ENCODE measurements around the gene DIRAS3.

The DIRAS3 gene

DNA sequence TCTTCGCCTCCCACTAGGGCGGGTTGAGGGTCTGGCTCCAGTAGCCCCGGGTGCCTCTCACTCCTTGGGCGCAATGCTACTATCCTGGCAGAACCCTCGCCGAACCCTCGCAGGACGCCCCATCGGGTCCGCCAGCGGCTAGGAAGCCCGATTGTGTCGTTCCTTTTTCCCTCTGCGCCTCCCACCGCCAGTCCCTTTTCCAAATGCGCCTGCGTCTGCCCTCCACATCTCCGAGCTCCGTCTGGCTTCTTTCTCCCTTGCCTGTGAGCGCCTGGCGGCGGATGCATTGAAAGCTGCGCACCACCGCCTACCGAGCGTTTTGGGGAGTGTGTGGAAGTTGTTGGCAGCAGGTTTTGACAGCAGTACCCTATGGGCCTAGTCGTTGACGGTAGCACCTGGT lies 1.0 kb upstream of the DIRAS3 start:
- no peaks in the 10 kb centered on the region for H3K27me3 ChIP-seq (ENCODE audit: insufficient read depth, low read length)
- no peak overlapping the region for H3K4me3 ChIP-seq (ENCODE audit: low read length)
- H3K4me1 ChIP-seq (ENCODE audit: insufficient read depth, low read length): peaks cover 8% of the 10 kb centered on the region
- no peaks in the 10 kb centered on the region; the same call in 1 of the 2 replicates for H3K9me3 ChIP-seq (ENCODE audit: insufficient read depth, low read depth, low read length)
- no peak overlapping the region for H3K9ac ChIP-seq (ENCODE audit: low read depth, low read length)
- no peak overlapping the region for H3K27ac ChIP-seq (ENCODE audit: low read length)
- no peaks in the 10 kb centered on the region for H3K36me3 ChIP-seq (ENCODE audit: insufficient read depth, low read depth, low read length)

GRCh38 chr1:68047659-68048026 lies 2.8 kb downstream of the DIRAS3 start:
- Histone ChIP-seq H3K27ac (ENCODE audit: low read length) (no peak overlapping the region), H3K9me3 (ENCODE audit: insufficient read depth, low read depth, low read length) (no peaks in the 10 kb centered on the region; the same call in 1 of the 2 replicates), H3K4me3 (ENCODE audit: low read length) (no peak overlapping the region), H3K9ac (ENCODE audit: low read depth, low read length) (no peak overlapping the region), H3K36me3 (ENCODE audit: insufficient read depth, low read depth, low read length) (no peaks in the 10 kb centered on the region), H3K27me3 (ENCODE audit: insufficient read depth, low read length) (no peaks in the 10 kb centered on the region), H3K4me1 (ENCODE audit: insufficient read depth, low read length) (no peaks in the 10 kb centered on the region)

- Histone ChIP-seq H3K36me3 (ENCODE audit: insufficient read depth, low read depth, low read length) (no peaks in the 10 kb centered on the region), H3K4me1 (ENCODE audit: insufficient read depth, low read length) (no peaks in the 10 kb centered on the region), H3K27me3 (ENCODE audit: insufficient read depth, low read length) (no peaks in the 10 kb centered on the region), H3K4me3 (ENCODE audit: low read length) (no peak overlapping the region), H3K9me3 (ENCODE audit: insufficient read depth, low read depth, low read length) (no peaks in the 10 kb centered on the region; the same call in 1 of the 2 replicates), H3K9ac (ENCODE audit: low read depth, low read length) (no peak overlapping the region), H3K27ac (ENCODE audit: low read length) (no peak overlapping the region)
Measured at GRCh38 chr1:68046885-68047658, 3.4 kb downstream of the DIRAS3 start.

- Histone ChIP-seq H3K4me3 (ENCODE audit: low read length) (no peak overlapping the region), H3K9ac (ENCODE audit: low read depth, low read length) (no peak overlapping the region)
Measured at GRCh38 chr1:68046423-68046822, 4.0 kb downstream of the DIRAS3 start.

DNA sequence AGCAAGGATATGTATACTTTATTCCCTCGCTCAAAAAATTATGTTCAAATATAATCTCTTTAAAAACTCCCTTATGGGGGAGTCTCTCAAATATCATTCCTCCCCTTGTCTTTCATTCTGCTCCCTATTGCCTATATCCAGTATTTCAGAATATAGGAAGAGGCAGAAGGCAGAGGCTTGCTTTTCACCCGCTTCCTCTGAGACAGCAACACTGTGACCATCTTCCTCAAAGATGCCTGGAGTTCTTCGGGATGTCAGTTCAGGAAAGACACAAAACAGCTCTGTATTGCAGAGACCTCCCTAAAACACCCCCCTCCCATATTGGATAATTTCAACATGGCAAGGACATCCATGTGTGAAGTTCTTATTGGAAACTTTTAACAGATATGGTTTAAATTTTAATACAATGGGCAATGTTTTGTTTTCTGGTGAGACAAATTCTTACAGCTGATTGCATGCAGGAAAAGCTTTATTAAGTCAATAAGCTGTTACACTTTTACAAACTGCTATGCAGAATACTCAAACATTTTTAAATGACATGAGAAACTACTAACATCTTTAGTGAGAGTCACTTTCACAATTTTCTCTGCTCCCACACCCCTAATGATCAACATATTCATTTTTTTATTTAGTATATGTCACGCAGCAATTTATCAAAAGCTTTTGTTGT lies 4.8 kb downstream of the DIRAS3 start:
- Histone ChIP-seq H3K4me1 (ENCODE audit: insufficient read depth, low read length) (no peaks in the 10 kb centered on the region), H3K9ac (ENCODE audit: low read depth, low read length) (no peak overlapping the region), H3K27ac (ENCODE audit: low read length) (no peak overlapping the region), H3K27me3 (ENCODE audit: insufficient read depth, low read length) (no peaks in the 10 kb centered on the region), H3K9me3 (ENCODE audit: insufficient read depth, low read depth, low read length) (no peaks in the 10 kb centered on the region), H3K36me3 (ENCODE audit: insufficient read depth, low read depth, low read length) (no peaks in the 10 kb centered on the region), H3K4me3 (ENCODE audit: low read length) (no peak overlapping the region)

More at GRCh38 chr1:68046423-68046822, 4.0 kb downstream of the DIRAS3 start:
- H3K36me3 ChIP-seq (ENCODE audit: insufficient read depth, low read depth, low read length): no peaks in the 10 kb centered on the region
- H3K9me3 ChIP-seq (ENCODE audit: insufficient read depth, low read depth, low read length): no peaks in the 10 kb centered on the region
- H3K4me1 ChIP-seq (ENCODE audit: insufficient read depth, low read length): no peaks in the 10 kb centered on the region
- H3K27ac ChIP-seq (ENCODE audit: low read length): no peak overlapping the region
- no peaks in the 10 kb centered on the region for H3K27me3 ChIP-seq (ENCODE audit: insufficient read depth, low read length)

GRCh38 chr1:68043443-68044090 lies 6.9 kb downstream of the DIRAS3 start:
- H3K27ac ChIP-seq (ENCODE audit: low read length): no peak overlapping the region
- no peak overlapping the region for H3K4me3 ChIP-seq (ENCODE audit: low read length)
- H3K9ac ChIP-seq (ENCODE audit: low read depth, low read length): no peak overlapping the region
- no peaks in the 10 kb centered on the region for H3K9me3 ChIP-seq (ENCODE audit: insufficient read depth, low read depth, low read length)
- H3K27me3 ChIP-seq (ENCODE audit: insufficient read depth, low read length): no peaks in the 10 kb centered on the region
- no peaks in the 10 kb centered on the region for H3K4me1 ChIP-seq (ENCODE audit: insufficient read depth, low read length)
- H3K36me3 ChIP-seq (ENCODE audit: insufficient read depth, low read depth, low read length): no peaks in the 10 kb centered on the region

GRCh38 chr1:68036946-68037345 lies 13.5 kb downstream of the DIRAS3 start:
- H3K4me3 ChIP-seq (ENCODE audit: low read length): no peak overlapping the region
- H3K9me3 ChIP-seq (ENCODE audit: insufficient read depth, low read depth, low read length): no peaks in the 10 kb centered on the region
- H3K9ac ChIP-seq (ENCODE audit: low read depth, low read length): no peak overlapping the region
- H3K36me3 ChIP-seq (ENCODE audit: insufficient read depth, low read depth, low read length): no peaks in the 10 kb centered on the region
- H3K4me1 ChIP-seq (ENCODE audit: insufficient read depth, low read length): no peaks in the 10 kb centered on the region
- no peaks in the 10 kb centered on the region for H3K27me3 ChIP-seq (ENCODE audit: insufficient read depth, low read length)
- H3K27ac ChIP-seq (ENCODE audit: low read length): no peak overlapping the region

DNA sequence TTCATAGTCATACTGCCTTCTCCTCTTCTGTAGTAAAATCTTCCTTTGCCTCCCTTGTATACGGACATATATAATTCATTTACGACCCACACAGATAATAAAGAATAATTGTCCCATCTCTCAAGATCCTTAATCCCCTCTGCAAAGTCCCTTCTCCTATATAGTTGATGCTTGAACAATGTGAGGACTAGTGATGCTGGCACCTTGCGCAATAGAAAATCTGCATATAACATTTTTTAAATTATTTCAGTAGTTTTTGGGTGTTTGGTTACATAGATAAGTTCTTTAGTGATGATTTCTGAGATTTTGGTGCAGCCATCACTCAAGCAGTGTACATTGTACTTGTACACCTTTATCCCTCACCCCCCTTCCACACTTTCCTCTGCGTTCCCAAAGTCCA lies 21.0 kb downstream of the DIRAS3 start:
- Histone ChIP-seq H3K4me1 (ENCODE audit: insufficient read depth, low read length) (no peaks in the 10 kb centered on the region; the same call in 1 of the 2 replicates), H3K9ac (ENCODE audit: low read depth, low read length) (no peak overlapping the region), H3K9me3 (ENCODE audit: insufficient read depth, low read depth, low read length) (no peaks in the 10 kb centered on the region), H3K27ac (ENCODE audit: low read length) (no peak overlapping the region), H3K27me3 (ENCODE audit: insufficient read depth, low read length) (no peaks in the 10 kb centered on the region), H3K36me3 (ENCODE audit: insufficient read depth, low read depth, low read length) (no peaks in the 10 kb centered on the region), H3K4me3 (ENCODE audit: low read length) (no peak overlapping the region)

DNA sequence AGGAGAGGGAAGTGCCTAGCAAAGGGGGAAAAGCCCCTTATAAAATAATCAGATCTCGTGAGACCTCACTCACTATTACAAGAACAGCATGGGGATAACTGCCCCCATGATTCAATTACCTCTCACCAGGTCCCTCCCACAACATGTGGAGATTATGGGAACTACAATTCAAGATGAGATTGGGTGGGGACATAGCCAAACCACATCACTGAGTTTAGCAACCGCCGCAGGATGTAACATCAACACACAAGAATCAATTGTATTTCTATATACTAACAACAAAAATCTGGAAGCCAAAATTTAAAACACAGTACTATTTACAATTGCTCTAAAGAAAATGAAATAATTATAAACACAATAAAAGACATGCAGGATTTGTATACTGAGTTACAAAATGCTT lies 21.9 kb downstream of the DIRAS3 start:
- Histone ChIP-seq H3K4me3 (ENCODE audit: low read length) (no peak overlapping the region), H3K27ac (ENCODE audit: low read length) (no peak overlapping the region), H3K4me1 (ENCODE audit: insufficient read depth, low read length) (peaks cover 4% of the 10 kb centered on the region; the same call in 1 of the 2 replicates), H3K9me3 (ENCODE audit: insufficient read depth, low read depth, low read length) (no peaks in the 10 kb centered on the region), H3K36me3 (ENCODE audit: insufficient read depth, low read depth, low read length) (no peaks in the 10 kb centered on the region), H3K9ac (ENCODE audit: low read depth, low read length) (no peak overlapping the region), H3K27me3 (ENCODE audit: insufficient read depth, low read length) (no peaks in the 10 kb centered on the region)

DNA sequence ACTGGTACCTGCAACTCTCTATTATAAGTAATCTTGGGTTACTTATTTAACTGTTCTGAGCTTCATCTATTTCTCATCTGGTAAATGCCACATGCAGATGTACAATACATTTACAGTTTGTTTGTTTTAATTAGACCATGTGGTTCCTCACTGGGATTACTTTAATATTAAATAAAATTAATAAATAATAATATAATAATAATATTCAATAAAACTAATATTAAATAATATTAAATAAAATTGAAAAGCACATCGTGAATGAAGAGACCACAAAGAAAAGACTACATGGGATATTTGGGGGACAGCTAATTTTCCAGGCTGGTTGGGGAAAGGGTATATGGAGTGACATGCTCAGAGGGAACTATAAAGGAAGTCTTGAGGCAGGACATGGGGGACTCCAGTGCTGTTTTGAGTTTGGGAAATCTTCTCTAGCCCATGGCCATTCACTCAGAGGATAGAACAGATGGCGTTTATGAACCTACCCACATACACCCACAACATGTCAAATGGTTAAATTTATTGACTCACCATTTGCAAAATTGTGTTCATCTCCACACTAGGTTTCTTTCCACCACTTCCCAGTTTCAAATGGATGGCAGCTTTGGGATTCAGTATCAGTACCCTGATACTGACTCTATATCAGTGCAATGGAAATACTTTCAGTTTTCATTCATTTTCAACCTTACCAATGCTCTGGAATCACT lies 25.6 kb downstream of the DIRAS3 start:
- Histone ChIP-seq H3K27ac (ENCODE audit: low read length) (no peak overlapping the region), H3K36me3 (ENCODE audit: insufficient read depth, low read depth, low read length) (no peaks in the 10 kb centered on the region), H3K9me3 (ENCODE audit: insufficient read depth, low read depth, low read length) (no peaks in the 10 kb centered on the region), H3K4me1 (ENCODE audit: insufficient read depth, low read length) (peaks cover 4% of the 10 kb centered on the region; the same call in 1 of the 2 replicates), H3K27me3 (ENCODE audit: insufficient read depth, low read length) (no peaks in the 10 kb centered on the region), H3K9ac (ENCODE audit: low read depth, low read length) (no peak overlapping the region), H3K4me3 (ENCODE audit: low read length) (no peak overlapping the region)

DNA sequence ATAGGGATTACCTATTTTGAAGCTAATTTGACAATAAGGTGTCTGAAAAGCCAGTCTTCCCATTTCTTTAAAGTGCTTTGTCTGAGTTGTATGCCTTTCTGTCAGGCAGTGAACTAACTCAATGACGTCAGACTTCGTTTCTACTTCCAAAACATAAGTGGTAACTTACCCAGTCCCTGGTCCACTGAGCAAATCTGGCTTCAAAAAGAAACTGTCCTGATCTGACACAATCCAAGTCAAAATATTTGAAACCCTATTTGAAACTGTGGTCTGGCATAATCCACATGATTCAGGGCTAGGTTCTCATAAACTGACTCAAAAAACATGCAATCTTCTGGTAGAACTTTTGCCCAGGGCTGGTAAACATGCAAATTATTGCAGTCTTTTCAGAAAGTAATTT lies 34.0 kb downstream of the DIRAS3 start:
- H3K36me3 ChIP-seq (ENCODE audit: insufficient read depth, low read depth, low read length): no peaks in the 10 kb centered on the region
- no peak overlapping the region for H3K4me3 ChIP-seq (ENCODE audit: low read length)
- H3K27me3 ChIP-seq (ENCODE audit: insufficient read depth, low read length): no peaks in the 10 kb centered on the region
- H3K9ac ChIP-seq (ENCODE audit: low read depth, low read length): no peak overlapping the region
- no peaks in the 10 kb centered on the region for H3K9me3 ChIP-seq (ENCODE audit: insufficient read depth, low read depth, low read length)
- H3K27ac ChIP-seq (ENCODE audit: low read length): no peak overlapping the region
- H3K4me1 ChIP-seq (ENCODE audit: insufficient read depth, low read length): no peaks in the 10 kb centered on the region

Measured in iPS-20b (cell line).